GM21381 (cell line): ENCODE data around the gene APBA1.

Source experiments
- ATAC-seq: cut with Tn5 transposase; IDR thresholded peaks from one replicate; pipeline ENCODE4 v1.9.1; 2021; ENCODE audit warnings: mild to moderate bottlenecking, moderate library complexity; ENCODE audit not compliant: unreplicated experiment

The APBA1 gene

GRCh38 chr9:69377981-69378380 lies 294.2 kb downstream of the APBA1 start:
- no peak for ATAC-seq
